HG03095 (cell line): ENCODE results near the gene TSPAN6.
A peak's percentile ranks its signal among the peaks of the same experiment; 100 is the strongest.

Experiments
- ATAC-seq: cut with Tn5 transposase; IDR thresholded peaks from one replicate; pipeline ENCODE4 v1.9.1; 2021; ENCODE audit warnings: moderate library complexity; ENCODE audit not compliant: unreplicated experiment

The TSPAN6 gene

DNA sequence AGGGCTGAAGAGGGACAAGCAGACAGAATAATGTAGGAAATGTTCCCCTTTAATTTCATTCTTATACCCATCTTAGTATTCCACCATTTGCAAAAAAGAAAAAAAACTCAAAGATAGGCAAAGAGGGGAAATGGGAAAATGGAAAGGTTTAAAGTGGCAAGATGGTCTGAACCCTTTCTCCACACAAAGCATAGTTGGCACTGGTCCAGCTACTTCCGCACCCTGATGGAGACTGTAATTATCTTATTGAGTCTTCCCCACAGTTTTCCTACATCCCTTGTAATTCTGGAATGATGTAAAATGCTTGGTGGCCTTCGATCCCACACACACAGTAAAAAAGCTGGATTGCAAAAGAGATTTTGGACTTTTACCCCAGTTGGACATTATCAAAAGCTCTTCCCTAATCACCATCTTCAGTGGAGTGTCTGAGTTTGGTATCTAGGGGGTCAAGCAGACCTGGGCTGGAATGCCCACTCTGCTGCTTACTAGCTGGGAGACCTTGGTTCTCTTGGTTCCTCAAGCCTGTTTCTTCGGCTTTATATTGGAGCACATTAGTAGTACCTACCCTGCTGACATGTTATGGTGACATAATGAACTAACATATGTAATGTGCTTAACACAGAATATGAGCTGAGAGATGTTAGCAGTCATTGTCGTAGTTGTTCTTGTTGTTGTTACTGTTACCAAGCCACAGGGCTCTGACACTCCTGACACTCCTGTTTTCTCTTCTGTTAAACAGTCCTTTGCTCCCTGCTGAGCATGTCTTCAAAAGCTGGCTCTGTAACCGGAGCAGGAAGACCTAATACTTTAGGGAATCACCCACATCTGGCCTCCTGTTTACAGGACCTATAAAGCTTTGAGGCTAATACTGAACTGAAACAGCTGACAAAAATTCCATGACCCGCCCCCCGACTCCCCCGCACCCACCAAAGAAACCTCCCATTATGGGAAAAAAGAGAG is 12.1 kb upstream of the TSPAN6 start:
- ATAC-seq: no peak

DNA sequence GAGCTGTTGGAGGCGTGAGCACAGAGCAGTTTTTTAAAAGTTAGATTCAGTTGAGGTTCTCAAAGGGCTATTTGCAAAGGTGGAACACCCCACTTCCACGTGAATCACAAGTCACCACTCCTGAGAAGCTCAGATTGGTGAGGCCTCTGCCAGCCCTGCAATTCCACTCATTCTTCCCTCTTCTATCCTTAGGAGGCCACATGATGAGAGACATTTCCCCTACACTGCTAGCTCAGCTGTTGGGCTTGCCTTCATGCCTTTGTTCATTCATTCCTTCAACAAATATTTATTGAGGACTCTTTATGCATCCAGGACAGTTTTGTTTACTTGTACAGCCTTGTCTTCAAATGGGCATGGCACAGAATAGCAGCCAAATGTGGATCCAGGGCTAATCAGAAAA is 11.1 kb upstream of the TSPAN6 start:
- no peak for ATAC-seq

DNA sequence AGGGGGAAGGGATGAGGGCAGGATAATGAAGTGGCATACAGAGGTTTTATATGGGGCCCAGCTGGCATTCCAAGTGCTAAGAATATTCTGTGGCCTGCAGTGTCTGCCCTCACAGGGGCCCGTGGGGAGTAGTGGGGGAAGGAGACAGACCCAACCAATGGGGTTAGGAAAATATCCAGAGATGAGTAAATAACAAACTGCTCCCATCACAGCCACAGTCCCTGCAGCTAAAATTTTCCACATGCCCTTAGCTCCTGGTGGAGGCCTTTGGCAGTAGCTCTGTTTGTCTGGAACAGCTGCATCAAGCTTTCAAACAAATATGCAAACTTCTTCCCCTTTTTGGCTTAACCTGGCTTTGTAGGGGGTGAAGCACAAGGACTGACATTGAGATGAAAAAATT is 10.5 kb upstream of the TSPAN6 start:
- ATAC-seq: no peak

DNA sequence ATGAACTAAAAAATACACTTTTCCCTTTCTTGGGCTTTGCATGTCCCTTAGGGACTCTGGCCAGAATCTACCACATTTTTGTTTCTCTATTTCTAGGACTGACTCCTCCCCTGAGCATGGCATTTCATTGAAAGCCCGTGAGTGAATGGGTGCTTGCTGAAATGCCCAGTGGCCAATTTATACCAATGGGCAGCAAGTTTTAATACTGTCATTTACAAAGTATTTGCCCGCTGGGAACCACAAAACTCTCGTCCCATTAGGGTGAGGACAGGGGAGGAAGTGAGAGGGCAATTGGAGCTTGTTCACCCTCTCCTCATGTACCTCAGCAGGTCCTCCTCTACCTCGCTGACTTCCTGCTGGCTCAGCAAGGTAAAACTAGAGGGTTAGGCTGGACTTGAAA is 8.5 kb upstream of the TSPAN6 start:
- ATAC-seq: no peak

DNA sequence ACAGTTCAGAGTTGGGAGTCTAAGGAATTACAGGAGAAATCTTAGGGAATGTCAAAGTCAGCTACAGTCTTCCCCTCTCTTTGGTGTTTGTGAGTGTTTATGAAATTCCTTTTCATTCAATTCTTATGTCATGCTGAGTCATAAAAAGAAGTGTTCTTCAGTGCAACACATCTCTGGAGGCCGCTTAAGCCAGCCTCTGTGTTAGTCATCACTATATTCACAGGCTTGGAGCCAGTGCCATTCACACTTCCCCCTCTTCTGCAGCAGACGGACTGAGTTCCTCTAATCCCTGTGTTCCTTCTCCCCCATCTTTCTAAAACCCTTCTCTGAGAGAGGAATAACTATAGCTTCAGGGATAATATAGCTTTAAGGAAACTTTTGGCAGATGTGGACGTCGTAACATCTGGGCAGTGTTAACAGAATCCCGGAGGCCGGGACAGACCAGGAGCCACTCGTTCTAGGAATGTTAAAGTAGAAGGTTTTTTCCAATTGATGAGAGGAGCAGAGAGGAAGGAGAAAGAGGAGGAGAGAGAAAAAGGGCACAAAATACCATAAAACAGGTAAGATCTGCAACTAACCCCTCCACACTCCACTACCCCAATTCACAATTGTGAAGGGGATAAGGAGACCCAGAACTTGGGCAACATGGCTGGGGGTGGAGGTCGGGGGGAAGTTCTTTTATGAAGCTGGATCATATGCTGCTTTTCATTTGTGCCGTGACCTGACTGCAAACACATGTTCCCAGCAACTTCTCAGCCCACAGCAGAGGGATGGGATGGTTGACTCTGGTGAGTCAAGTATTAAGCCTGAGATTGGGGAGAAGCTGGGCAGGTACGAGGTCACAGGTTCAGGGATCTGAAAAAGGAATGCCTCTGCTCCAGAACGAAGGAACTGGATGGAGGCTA is 7.6 kb upstream of the TSPAN6 start, which contains the start of gene SRPX2:
SRPX2 (plus strand) TSS at position 244 of the 905 bp plus-strand sequence. CDS start 2,124 bp downstream, outside the sequence.
- no peak for ATAC-seq

DNA sequence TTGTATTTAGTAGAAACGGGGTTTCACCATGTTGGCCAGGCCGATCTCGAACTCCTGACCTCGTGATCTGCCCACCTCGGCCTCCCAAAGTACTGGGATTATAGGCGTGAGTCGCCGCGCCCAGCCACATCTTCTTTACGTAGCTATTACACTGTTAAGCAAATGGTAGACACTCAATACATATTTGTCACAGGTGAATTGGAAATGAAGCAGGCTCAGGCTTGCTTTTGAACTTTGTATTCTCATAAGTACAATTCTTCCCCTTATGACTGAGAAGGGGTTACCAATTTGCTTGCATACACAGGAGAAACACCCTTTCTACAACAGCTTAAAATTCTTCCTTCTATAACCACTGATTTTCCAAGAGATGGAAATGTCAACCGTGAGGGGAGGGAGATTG is 6.6 kb upstream of the TSPAN6 start:
- no peak for ATAC-seq

DNA sequence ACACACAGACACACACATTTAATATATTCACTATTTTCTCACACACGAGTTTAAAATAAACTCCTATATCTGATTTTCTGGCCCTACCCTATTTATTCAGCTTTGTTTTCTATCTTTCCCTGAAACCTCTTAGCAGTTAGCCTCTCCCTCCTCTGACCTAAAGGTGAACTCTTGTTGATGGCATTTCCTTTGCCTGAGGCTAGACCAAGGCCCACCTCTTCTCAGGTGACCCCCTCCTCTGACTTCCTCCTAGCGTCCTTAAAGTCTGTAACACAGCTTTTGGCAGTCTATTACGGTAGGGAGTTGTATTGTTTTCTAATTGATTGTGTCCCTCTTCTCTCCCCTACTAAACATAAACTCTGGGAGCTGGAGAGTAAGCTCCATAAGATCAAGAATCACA is 5.7 kb upstream of the TSPAN6 start:
- no peak for ATAC-seq

DNA sequence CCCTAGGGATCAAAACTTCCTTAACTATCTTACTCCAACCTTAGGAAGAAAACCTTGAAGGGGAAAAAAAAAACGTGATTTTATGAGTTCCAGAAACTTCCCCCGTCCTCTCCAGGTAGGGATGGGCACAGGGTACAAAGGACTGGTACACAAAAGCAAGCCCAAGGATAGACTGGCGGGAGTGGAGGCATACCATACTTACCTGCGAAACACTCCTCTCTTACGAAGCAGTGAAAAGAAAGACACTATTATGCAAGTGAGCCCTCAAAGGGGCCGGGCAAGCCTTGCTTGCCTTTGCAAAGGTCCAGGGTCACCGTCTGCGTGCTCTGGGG is 651 bp downstream of the TSPAN6 start:
- no peak for ATAC-seq

DNA sequence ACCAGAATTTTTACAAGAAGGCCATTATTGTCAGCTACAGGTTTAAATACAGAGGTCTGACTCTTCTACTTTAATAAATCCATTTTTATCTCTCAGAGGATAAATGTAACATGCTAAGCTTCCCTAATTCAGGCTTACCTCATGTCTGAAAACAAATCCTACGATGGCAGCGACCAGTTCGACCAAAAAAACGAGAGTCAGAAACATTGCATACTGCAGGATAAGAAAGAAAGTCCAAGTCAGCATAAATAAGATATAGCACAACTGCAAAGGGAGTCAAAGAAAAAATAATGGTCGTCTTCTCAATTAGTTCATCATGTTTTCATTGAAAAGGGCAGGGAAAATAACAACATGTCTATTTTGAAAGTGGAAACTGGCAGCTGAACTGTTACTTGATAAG is 1.6 kb downstream of the TSPAN6 start:
- no peak for ATAC-seq

DNA sequence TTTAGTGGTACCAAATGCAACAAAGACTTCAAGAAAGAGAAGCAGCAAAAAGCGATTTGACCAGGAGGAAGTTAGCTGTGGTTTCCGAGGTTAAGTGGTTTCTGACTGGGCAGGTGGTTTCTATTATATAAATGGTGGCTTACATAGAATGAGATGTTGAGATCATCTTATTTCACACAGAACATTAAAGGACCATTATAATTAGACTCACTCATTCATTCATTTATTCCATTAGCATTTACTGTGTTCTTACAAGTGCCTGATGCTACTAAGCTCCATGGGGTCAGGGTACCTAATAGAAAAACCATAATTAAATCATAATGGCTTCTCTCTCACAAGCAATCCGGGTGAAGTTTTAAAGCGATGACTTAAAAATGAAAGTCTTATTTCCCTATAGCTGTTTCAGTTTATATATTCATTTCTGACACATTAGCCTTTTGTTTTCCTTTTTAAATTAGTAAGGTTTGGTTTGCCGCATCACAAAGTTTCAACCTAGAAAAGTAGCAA is 10.6 kb downstream of the TSPAN6 start:
- peak; percentile 97 for ATAC-seq

DNA sequence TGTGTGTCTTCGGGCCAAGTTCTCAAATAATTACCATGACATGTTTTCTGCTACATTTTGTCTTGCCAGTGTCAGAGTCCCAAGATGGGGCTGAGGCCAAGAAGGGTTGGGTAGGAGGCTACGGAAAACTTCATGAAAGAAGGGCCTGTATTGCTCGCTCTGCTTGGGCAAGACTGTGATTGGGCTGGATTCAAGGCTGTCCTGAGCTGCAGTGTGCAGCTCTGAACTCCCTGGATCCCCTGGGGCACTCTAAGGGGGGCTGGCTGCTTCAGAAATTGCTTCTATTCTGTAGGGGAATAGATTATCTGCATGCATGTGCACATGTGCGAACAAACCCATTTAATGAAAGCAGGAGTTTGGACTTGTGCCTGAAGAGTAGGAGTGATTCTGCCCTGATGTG is 13.6 kb downstream of the TSPAN6 start:
- no peak for ATAC-seq

DNA sequence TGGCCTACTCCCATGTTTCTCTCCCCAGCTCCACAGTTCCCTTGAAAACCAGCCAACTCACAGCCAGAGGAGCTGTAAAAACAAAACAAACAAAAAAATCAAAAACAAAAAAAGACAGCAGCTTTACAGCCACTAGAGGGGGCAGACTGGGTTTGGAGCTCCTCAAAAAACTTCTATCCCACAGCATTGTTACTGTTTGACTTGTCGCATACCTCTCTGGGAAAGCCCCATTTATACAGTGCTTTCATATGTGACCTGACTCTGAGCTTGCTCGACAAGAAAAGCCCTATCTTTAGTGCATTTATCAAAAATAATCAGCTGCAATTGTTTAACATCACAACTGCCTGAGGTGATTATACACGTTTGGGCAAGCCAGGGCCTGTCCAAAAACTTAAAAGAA is 21.6 kb downstream of the TSPAN6 start:
- peak; percentile 98 for ATAC-seq

DNA sequence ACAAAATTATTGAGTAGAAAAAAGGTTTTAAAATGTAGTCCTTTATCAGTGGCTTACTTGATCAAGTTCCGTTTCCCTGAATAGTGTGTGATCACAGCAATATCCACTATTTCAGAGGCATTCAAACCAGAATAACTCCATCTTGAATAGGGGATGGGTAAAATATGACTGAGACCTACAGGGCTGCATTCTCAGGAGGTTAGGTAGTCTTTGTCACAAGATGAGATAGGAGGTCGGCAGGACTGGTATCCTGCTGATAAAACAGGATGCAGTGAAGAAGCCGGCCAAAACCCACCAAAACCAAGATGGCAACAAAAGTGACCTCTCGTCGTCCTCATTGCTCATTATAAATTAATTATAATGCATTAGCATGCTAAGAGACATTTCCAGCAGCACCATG is 24.7 kb downstream of the TSPAN6 start:
- ATAC-seq: no peak

DNA sequence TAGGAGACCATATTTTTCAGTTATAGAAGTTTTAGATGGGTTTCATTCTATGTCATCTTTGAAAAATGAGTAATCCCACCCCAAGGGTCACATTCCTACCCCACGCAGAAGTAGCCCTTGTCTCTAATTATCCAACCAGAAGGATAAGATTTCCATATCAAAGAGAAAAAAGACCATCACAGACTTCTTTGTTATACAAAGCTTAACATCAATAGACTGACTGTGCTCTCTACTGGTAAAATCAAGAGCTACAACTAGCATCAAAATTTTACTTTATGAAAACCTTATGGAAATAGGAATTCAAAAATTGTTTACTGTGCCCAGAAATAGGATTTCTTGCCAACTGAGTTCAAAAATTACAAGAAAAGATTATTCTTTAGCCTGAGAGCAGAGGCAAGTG is 27.0 kb downstream of the TSPAN6 start:
- ATAC-seq: no peak

DNA sequence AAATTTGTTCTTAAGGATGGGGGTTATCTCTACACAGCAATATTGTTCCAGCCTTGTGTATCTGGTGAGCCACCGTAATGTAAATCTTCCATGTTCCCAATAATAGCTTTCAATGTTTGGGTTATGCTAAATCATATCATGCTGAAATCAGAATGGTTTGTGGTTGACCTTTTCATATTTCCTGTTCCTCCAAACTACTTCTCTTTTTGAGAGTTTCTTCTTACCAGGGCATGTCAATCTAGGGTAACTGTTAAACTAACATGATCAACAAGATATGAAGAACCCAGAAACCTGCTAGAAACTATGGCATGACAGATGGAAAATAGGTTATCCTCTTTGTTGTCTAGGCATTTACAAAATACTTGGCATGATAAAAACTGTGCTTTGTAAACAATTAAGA is 29.9 kb downstream of the TSPAN6 start:
- no peak for ATAC-seq

DNA sequence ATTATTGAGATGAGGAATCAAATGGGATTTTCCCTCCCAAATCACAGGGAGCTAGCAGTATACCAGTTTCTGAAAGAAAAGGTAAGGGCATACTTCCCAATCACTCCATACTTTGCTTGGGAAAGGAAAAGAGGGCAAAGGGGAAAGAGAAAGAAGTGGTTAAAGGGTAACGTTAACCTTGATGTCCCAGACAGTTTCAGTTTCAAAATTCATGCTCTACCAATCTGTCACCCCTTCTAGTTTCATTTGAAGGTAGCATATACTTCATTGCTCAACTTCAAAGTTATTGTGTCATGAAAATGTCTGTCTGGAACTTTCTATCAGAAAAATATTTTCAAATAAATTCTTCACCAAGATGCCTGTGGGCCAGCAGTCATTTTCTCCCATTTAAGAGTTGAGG is 35.8 kb downstream of the TSPAN6 start:
- ATAC-seq: no peak

DNA sequence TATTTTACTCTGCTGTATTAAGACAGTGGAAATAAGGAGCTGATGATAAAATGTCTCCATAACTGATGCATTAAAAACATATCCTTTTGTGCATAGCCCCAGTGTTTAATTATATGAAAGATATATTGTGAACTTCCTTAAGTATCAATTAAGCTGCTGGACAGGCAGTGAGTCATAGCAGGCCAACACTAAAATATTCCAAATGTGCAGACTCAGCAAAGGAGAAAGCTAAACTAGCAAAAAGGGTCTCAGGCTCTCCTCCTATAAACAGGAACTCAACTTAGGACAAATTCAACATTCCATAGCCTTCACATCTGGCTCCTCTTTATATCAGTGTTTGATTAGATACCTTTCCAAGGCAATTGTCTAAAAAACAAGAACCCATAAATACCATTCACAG is 36.3 kb downstream of the TSPAN6 start:
- ATAC-seq: no peak

DNA sequence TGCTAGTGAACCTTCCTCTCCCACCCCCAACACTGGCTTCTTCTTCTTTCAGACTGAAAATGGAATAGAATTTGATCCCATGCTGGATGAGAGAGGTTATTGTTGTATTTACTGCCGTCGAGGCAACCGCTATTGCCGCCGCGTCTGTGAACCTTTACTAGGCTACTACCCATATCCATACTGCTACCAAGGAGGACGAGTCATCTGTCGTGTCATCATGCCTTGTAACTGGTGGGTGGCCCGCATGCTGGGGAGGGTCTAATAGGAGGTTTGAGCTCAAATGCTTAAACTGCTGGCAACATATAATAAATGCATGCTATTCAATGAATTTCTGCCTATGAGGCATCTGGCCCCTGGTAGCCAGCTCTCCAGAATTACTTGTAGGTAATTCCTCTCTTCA is 37.1 kb downstream of the TSPAN6 start:
- ATAC-seq: no peak

DNA sequence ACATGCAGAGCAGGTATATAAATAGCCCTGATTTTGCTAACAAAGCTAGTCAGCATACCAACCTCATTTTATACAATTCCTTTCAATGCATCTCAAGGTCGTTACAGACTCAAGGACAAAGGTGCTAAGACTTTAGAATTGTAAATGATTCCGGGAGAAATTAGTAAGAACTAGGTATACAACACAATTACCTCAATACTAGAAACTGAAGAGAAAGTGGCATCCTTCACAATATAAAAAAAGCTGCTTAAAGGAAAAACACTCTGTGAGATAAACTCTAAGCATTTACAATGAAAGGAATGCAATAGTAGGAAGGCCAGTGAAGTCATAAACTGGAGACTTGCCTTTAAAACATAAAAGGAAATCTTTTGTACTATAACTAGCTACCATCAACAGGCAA is 40.0 kb downstream of the TSPAN6 start:
- no peak for ATAC-seq

DNA sequence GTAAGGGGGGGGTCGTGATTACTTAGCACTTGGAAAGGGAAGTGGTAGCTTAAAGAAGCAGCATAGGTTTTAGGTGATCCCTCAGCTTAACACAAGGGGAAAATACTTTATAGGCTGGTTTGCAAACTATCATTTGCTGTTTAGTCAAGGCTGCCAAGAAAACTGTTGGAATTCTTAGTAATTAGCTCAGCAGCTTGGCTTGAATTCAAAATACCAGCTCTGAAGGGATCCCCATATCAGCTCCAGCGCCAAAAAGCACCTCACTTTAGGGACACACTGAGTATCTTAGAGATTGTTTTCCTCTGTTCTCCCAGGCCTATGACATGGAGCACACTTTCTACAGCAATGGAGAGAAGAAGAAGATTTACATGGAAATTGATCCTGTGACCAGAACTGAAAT is 43.0 kb downstream of the TSPAN6 start:
- no peak for ATAC-seq

DNA sequence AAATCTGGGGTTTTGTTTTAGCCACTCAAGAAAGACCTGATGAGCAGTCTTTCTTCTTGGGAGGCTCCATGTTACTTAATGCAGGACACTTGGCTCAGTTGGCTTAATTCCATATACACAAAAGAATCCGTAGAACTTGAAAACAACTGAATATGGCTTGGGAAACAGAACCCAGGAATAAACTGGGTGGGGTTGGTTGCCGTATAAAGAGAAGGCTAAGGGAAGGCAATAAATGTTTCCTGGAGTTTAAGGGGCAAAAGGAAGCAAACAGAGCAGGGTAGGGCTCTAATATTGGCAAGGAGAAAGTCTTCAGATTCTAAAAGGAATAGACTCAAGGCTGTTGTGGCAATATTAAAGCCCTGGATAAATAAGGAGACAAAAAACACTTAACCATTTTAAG is 43.5 kb downstream of the TSPAN6 start:
- no peak for ATAC-seq
